Astrocyte of the spinal cord (primary cell): ENCODE data around the gene ALG11.
"Not testable (repeated sequence)": the region's sequence is repeated elsewhere in the genome, so short reads cannot be mapped to it uniquely, and the experiment has no call there.

ENCODE experiments used
- DNase-seq: peaks from one replicate; pipeline ENCODE4 v3.0.0; 2011; ENCODE audit warnings: low read depth, low spot score
- H3K4me3 ChIP-seq: 2 replicates; pipeline ENCODE4 v1.5.1; 2011; ENCODE audit warnings: low read depth, mild to moderate bottlenecking, low read length, moderate library complexity
- in situ Hi-C: cut with HindIII; loops from 2 replicates; pipeline ENCODE4 v1.10.0; 2017; ENCODE audit warnings: low sequenced_read_pairs
- TF ChIP-seq, protein P1 (sequence below): IDR thresholded peaks from 2 replicates; pipeline ENCODE4 v1.5.1; 2012; ENCODE audit warnings: low read depth, mild to moderate bottlenecking, low read length, inconsistent platforms

Gene ALG11

DNA sequence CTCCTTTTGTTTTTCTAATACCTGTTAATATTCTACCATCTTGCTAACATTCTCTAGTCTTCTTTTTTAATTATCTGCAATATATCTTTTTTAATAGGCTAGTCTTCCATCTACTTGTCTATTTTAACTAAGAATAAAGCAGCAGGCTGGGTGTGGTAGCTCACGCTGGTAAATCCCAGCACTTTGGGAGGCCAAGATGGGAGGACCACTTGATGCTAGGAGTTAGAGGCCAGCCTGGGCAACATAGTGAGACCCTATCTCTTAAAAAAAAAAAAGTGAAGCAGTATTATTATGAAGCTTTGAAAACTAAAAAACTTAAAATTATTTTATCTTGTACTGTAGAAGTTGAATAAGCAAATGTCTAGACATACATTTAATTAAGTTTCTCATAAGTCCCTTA lies 15.6 kb downstream of the ALG11 start:
- in situ Hi-C loops, result no loop called here
- no peak for DNase-seq
- no peak overlapping the region for H3K4me3 ChIP-seq
- TF ChIP-seq, protein P1, sequence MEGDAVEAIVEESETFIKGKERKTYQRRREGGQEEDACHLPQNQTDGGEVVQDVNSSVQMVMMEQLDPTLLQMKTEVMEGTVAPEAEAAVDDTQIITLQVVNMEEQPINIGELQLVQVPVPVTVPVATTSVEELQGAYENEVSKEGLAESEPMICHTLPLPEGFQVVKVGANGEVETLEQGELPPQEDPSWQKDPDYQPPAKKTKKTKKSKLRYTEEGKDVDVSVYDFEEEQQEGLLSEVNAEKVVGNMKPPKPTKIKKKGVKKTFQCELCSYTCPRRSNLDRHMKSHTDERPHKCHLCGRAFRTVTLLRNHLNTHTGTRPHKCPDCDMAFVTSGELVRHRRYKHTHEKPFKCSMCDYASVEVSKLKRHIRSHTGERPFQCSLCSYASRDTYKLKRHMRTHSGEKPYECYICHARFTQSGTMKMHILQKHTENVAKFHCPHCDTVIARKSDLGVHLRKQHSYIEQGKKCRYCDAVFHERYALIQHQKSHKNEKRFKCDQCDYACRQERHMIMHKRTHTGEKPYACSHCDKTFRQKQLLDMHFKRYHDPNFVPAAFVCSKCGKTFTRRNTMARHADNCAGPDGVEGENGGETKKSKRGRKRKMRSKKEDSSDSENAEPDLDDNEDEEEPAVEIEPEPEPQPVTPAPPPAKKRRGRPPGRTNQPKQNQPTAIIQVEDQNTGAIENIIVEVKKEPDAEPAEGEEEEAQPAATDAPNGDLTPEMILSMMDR, result no peak

DNA sequence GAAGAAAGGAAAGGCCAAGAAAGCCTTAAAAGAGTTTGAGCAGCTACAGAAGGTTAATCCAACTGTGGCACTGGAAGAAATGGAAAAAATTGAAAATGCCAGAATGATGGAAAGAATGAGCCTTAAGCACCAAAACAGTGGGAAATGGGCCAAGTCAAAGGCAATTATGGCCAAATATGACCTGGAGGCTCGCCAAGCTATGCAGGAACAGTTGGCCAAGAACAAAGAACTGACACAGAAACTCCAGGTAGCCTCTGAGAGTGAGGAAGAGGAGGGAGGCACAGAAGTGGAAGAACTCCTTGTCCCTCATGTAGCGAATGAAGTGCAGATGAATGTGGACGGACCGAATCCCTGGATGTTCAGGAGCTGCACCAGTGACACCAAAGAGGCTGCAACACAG lies 17.4 kb downstream of the ALG11 start:
- in situ Hi-C loops, result no loop called here
- DNase-seq, result no peak
- TF ChIP-seq, protein P1, result no peak
- no peak overlapping the region for H3K4me3 ChIP-seq

DNA sequence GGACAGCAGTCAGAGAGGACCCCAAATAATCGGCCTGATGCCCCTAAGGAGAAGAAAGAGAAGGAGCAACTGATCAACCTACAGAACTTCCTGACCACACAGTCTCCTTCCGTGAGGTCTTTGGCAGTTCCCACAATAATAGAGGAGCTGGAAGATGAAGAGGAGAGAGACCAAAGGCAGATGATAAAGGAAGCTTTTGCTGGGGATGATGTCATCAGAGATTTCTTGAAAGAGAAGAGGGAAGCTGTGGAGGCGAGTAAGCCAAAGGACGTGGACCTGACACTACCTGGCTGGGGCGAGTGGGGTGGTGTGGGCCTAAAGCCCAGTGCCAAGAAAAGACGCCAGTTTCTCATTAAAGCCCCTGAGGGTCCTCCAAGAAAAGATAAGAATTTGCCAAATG lies 18.2 kb downstream of the ALG11 start:
- DNase-seq, in situ Hi-C loops, H3K4me3 ChIP-seq: not testable (repeated sequence)

DNA sequence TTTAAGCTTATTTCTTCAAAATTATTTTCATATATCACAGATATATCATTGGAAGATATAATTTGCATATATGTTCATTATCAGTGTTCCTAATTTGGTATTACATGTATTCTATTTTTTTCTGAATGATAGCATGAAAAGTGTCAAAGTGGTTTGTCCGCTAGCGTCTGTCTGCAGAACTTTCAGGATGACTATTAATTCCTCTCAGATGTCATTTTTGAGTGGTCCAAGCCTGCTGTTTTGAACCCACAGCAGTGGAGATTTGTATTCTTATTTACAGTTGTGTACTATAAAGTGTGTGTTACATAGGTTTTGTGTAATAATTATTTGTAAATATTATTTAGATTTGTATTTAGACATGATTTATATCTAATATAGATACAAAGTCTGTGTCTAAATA lies 20.8 kb downstream of the ALG11 start:
- in situ Hi-C loops, result no loop called here
- no peak overlapping the region for H3K4me3 ChIP-seq
- DNase-seq, result no peak
- TF ChIP-seq, protein P1, result no peak

DNA sequence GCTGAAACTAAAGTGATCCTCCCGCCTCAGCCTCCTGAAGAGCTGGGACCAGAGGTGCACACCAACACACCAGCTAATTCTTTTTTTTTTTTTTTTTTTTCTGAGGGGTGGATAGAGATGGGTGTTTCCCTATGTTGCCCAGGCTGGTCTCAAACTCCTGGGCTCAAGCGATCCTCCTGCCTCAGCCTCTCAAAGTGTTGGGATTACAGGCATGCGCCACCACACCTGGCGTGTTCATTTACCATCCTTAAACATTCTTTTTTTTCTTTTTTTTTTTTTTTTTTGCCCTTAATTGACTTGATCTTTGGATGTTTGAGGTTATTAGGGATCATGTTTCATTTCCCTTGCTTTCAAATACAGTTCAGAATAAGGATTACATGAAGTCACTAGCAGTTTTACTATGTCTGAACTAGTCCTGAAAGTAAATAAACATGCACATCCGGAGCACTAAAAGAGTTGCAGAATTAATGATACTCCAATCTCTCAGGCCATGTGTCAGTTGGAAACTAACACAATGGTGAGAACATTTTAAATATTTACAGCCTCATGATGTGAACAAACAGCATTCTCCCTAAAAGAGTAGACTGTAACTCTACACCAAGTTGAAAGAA lies 22.5 kb downstream of the ALG11 start:
- DNase-seq, result no peak
- TF ChIP-seq, protein P1, result no peak
- in situ Hi-C loops, result no loop called here
- no peak overlapping the region for H3K4me3 ChIP-seq

DNA sequence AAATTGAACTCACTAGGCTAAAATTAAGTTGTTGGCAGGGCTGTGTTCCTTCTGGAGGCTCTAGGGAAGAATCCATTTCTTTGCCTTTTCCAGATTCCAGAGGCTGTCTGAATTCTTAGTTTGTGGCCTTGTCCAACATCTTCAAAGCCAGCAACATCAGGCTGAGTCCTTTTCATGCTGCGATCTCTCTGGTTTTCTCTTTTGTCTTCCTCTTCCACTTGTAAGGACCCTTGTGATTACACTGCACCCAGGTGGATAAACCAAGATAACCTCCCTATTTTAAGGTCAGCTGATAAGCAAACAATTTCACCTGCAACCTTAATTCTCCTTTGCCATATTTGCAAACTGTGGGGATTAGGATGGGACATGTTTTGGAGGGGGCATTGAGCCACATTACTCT lies 23.8 kb downstream of the ALG11 start:
- no peak for DNase-seq
- in situ Hi-C loops, result no loop called here
- no peak overlapping the region for H3K4me3 ChIP-seq
- TF ChIP-seq, protein P1, result no peak

DNA sequence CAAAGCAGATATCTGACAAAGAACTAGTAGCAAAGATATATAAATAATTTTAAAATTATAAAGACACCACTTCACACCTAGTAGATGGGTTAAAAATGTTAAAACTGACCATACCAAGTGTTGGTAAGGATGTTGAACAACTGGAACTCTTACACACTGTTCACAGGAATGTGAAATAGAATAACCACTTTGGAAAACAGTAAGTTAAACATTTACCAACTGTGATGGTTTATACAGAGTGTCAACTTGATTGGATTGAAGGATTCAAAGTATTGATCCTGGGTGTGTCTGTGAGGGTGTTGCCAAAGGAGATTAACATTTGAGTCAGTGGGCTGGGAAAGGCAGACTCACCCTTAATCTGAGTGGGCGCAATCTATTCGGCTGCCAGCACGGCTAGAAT lies 31.5 kb downstream of the ALG11 start:
- H3K4me3 ChIP-seq, result no peak overlapping the region
- in situ Hi-C loops, result no loop called here
- TF ChIP-seq, protein P1, result no peak
- no peak for DNase-seq
